Measurements from ENCODE around the gene PLPP4.

PLPP4 gene

GRCh38 chr10:120578134-120578533 lies 121.1 kb downstream of the PLPP4 start:
- no peak for DNase-seq (ENCODE audit: low read depth in 2 of 2)

- no peak for DNase-seq (ENCODE audit: low read depth in 2 of 2)
Observed at GRCh38 chr10:120578890-120579289, 121.9 kb downstream of the PLPP4 start.

- no peak for DNase-seq (ENCODE audit: low read depth in 2 of 2)
Observed at GRCh38 chr10:120580918-120581895, 124.2 kb downstream of the PLPP4 start.

- no peak for DNase-seq (ENCODE audit: low read depth in 2 of 2)
Observed at GRCh38 chr10:120582753-120583152, 125.7 kb downstream of the PLPP4 start.

GRCh38 chr10:120583424-120584108 lies 126.5 kb downstream of the PLPP4 start:
- DNase-seq (ENCODE audit: low read depth in 2 of 2): no peak

GRCh38 chr10:120584786-120585185 lies 127.8 kb downstream of the PLPP4 start:
- DNase-seq (ENCODE audit: low read depth in 2 of 2): no peak

- DNase-seq (ENCODE audit: low read depth in 2 of 2): no peak
Observed at GRCh38 chr10:120586471-120586872, 129.4 kb downstream of the PLPP4 start.

- DNase-seq (ENCODE audit: low read depth in 2 of 2): no peak
Observed at GRCh38 chr10:120587061-120587460, 130.0 kb downstream of the PLPP4 start.

- DNase-seq (ENCODE audit: low read depth in 2 of 2): no peak
Observed at GRCh38 chr10:120588311-120588710, 131.3 kb downstream of the PLPP4 start.

GRCh38 chr10:120593693-120594092 lies 136.7 kb downstream of the PLPP4 start:
- no peak for DNase-seq (ENCODE audit: low read depth in 2 of 2)

- no peak for DNase-seq (ENCODE audit: low read depth in 2 of 2)
Observed at GRCh38 chr10:120597902-120598301, 140.9 kb downstream of the PLPP4 start.

GRCh38 chr10:120598386-120598785 lies 141.4 kb downstream of the PLPP4 start:
- DNase-seq (ENCODE audit: low read depth in 2 of 2): no peak

GRCh38 chr10:120599200-120599724 lies 142.2 kb downstream of the PLPP4 start:
- DNase-seq (ENCODE audit: low read depth in 2 of 2): no peak

- DNase-seq (ENCODE audit: low read depth in 2 of 2): no peak
Observed at GRCh38 chr10:120600871-120601649, 144.0 kb downstream of the PLPP4 start.

GRCh38 chr10:120601999-120602398 lies 145.0 kb downstream of the PLPP4 start:
- DNase-seq (ENCODE audit: low read depth in 2 of 2): no peak

GRCh38 chr10:120605410-120605809 lies 148.4 kb downstream of the PLPP4 start:
- DNase-seq (ENCODE audit: low read depth in 2 of 2): no peak

- DNase-seq (ENCODE audit: low read depth in 2 of 2): no peak
Observed at GRCh38 chr10:120606051-120606764, 149.2 kb downstream of the PLPP4 start.

GRCh38 chr10:120607016-120607709 lies 150.1 kb downstream of the PLPP4 start:
- no peak for DNase-seq (ENCODE audit: low read depth in 2 of 2)

- no peak for DNase-seq (ENCODE audit: low read depth in 2 of 2)
Observed at GRCh38 chr10:120607710-120608703, 151.0 kb downstream of the PLPP4 start.
